GM12874 (cell line): ENCODE data around the gene KCNJ4.

ENCODE experiments used
- TF ChIP-seq, protein P1 (sequence below): IDR thresholded peaks from 2 replicates; pipeline ENCODE4 v1.5.1; 2011; ENCODE audit warnings: low read depth, mild to moderate bottlenecking, control low read depth, low read length, moderate library complexity; ENCODE audit not compliant: insufficient read depth

KCNJ4 gene

DNA sequence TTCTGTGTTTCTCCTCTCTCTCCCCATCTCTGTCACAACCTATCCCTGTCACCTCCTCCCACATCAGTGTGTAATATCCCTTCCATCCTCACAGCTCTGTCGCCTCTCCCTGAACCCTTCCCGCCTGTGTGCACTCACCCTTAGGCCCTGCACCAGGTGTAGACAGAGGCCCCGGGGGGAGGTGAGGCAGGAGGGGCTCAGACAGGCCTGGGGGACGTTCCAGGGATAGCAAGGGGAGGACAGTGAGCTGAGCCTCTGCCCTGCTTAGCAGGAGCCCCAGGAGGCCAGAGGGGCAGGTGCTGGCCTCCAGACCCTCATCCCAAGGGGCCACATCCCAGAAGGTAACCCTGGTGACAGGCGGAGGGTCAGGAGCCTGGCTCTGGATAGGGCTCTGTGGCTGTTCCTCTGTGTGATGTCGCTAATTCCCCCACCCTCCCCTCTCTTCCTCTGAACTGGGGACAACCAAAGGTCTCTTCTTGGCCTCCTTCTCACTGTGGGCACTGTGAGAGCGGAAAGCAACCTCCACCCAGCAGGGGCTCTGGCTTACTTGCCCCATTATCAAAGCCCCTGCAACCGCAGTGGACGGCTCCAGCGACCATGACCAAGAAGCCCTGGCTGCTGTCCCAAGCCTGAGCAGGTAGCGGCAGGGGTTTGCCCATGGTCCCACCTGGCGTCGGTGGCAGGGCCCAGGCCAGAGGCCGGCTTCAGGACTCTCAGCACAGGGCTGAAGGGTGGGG lies 35.7 kb downstream of the KCNJ4 start:
- TF ChIP-seq, protein P1, sequence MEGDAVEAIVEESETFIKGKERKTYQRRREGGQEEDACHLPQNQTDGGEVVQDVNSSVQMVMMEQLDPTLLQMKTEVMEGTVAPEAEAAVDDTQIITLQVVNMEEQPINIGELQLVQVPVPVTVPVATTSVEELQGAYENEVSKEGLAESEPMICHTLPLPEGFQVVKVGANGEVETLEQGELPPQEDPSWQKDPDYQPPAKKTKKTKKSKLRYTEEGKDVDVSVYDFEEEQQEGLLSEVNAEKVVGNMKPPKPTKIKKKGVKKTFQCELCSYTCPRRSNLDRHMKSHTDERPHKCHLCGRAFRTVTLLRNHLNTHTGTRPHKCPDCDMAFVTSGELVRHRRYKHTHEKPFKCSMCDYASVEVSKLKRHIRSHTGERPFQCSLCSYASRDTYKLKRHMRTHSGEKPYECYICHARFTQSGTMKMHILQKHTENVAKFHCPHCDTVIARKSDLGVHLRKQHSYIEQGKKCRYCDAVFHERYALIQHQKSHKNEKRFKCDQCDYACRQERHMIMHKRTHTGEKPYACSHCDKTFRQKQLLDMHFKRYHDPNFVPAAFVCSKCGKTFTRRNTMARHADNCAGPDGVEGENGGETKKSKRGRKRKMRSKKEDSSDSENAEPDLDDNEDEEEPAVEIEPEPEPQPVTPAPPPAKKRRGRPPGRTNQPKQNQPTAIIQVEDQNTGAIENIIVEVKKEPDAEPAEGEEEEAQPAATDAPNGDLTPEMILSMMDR: no peak

DNA sequence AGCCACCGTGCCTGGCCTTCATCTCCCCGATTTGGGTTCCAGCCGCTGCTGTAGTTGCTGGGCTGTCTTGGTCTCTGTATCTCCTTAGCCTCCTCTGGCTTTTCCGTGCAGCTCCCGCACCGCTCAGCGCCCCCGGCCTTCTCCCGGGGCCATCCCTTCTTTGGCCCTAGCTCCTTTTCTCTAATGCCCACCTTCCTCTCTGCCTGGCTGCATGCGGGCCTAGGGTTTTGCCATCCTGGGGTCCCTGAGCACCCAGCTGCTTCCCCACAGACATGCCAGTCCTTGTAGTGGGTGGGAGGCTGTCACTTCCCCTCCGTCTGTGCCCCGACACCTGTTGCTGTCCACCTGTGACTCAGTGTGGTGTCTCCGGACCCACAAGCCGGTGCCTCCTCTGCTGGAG lies 36.4 kb downstream of the KCNJ4 start:
- TF ChIP-seq, protein P1: no peak

DNA sequence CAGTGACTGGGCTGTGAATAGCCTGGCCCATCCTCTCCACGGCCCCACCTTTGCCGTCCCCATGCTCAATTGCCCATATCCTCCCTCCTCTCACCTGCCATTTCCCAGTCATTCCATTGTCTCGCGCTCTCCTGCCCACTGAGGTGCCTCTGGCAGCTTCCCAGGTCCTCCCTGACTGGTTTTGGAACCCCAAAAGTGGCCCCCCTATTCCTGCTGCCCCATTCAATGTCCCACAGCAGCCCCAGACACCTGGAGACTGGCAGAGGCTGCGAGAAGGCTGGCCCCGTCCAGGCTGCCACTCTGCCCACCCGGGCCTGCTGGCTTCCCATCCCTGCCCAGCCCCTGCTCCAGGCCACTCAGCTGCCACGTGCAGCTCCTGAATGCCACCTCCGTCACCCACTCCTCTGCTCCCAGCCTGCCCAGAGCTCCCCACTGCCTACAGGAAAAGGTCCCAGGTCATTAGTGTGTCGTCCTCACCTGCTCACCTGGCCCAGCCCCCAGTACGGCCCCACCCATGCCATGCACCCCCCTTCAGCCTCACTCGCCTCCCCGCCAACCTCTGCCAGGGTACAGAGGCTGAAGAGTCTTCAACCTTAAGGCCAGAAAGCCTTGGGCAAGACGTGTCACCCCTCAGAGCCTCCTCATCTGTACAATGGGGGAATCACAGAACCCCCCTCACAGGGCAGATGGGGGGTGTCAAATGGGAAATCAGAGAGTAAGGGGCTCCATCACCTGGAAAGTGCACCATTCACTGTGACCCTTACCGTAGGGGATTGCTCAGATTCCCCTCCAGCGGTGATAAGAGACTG lies 37.5 kb downstream of the KCNJ4 start:
- TF ChIP-seq, protein P1: no peak

DNA sequence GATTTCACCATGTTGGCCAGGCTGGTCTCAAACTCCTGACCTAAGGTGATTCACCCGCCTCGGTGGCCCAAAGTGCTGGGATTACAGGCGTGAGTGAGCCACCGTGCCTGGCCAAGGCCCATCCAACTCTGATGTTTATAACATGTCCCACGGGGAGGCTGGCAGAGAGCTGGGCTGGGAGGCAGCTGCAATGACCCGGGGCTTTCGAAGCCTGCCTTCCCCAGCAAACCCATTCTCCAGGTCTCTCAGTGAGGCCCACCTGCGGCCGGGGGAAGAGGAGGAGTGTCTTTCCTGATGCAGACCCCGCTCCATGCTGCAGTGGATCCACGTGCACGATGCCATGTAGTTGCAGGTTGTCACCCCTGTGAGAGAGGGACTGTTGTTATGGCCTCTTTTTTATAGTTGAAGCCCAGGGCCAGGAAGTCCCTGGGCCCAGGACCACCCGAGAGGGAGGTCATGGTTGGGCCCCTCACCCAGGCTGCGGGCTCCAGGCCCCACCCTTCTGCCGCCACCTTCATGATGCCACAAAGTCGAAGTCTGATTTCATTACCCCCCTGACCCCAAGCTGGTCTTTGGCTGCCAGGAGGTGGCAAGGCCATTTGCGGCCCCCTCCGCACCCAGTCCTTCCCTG lies 38.3 kb downstream of the KCNJ4 start:
- TF ChIP-seq, protein P1: no peak

DNA sequence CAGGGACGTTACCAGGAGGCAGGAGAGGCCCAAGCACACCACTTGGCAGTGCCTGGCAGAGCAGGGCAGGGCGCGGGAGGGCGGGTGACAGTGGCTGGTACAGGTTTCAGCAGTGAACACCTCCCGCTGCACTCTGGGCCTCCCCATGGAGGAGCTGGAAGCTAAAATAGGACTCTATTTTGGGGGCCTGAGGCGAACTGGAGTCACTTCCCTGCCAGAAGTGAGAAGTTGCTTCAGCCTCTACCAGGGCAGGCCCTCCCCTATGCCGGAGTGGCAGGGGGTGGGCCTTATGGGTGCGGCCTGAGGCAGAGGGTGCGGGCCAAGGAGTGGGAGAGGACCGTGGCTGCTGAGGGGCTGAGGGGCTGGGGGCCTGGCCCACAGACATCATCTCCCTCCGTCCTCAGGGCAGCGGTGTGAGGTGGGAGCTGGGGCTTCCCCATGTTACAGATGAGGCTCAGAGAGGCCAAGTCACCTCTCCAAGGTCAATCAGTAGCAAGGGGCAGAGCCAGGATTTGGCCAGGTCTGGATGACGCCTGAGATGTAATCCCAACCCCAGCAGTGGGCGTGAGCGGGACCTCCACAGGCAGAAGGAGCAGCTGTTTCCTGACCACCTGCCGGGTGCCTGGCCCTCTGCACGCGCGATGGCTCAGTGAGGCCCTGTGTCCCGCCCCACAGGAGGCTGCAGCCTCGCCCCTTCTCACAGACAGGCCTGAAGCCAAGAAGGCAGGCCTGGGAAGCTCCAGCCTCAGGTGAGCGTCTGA lies 39.3 kb downstream of the KCNJ4 start:
- TF ChIP-seq, protein P1: no peak

DNA sequence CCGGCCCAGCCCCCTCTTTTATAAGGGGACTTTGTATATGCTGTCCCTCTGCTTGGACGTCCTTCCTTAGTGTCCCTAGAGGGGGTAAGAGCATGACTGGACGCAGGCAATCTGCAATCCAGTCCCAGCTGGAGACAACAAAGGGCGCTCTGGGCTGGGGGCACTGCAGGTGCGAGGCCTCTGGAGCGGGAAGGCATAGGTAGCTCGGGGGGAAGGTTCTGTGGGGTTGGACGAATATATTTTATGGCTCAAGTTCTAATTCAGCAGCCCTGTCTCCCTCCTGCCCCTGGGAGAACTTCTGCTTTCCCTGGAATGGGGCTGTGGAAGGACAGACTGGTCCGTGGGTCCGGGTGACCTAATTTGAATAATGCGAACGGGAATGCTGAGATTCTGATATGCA lies 40.0 kb downstream of the KCNJ4 start:
- TF ChIP-seq, protein P1: no peak

DNA sequence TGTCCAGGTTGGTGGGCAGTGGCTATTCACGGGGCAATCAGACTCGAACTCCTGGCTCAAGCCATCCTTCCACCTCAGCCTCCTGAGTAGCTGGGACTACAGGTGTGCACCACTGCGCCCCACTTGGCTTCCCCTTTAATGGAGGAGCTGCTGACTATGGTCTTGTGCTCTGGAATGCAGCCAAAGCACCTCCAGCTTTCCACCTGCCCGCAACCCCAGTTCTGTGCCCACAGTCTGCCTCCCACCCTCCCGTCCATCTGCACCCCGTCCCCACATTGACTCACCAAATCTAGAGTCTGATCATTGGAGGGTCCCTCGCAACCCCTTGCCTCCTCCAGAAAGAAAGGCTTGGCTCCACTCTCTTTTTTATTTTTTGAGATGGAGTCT lies 41.0 kb downstream of the KCNJ4 start:
- TF ChIP-seq, protein P1: no peak
